GM21423 (cell line): Measurements from ENCODE around the gene ANO6.

ENCODE experiments used
- ATAC-seq: cut with Tn5 transposase; IDR thresholded peaks from one replicate; pipeline ENCODE4 v1.9.1; 2021; ENCODE audit warnings: mild to moderate bottlenecking, moderate library complexity; ENCODE audit not compliant: unreplicated experiment

The ANO6 gene

DNA sequence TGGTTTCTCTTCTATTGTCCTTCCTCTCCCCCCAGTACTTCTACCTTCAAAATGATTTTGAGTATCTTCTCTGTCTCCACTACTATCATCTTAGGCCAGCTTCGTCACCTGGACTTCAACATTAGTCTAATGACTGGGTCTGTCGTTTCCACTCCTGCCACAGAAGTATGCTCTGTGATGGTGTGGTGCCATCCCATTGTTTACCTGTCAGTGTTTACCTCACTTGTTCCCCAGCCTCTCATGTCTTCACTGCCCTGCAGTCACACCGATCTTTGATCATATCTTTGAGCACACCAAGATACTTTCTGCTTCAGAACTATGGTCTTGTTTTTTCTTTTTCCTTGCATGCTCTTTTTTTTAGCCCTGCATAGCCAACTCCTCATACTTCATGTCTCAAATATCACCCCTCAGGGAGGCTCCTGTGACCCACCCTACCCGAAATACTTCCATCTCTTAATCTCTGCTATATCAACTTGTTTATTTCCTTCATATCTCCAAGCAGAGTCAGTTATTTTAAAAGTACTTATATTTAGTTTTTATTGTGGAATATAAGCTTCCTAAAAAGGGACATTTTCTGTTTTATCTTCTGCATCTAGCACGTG is 60.4 kb downstream of the ANO6 start:
- ATAC-seq = no peak

DNA sequence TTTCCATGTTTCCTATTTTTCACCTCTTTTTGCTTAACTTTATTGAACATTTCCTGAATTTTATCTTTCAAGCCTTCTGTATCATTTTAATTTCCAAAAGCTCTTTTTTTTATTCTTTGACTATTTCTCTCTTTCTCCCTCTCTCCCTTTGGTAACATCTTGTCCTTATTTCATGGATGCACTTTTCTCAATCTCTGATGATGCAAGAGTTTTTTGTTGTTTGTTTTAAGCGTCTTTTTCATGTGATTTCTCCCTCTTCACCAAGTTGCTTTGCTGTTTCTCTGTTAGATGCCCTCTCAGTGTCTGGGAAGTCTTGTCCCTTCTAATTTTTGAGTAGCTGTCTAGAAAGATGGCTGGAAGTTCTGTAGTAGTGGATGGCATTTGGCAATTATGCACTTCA is 62.6 kb downstream of the ANO6 start:
- ATAC-seq = no peak

DNA sequence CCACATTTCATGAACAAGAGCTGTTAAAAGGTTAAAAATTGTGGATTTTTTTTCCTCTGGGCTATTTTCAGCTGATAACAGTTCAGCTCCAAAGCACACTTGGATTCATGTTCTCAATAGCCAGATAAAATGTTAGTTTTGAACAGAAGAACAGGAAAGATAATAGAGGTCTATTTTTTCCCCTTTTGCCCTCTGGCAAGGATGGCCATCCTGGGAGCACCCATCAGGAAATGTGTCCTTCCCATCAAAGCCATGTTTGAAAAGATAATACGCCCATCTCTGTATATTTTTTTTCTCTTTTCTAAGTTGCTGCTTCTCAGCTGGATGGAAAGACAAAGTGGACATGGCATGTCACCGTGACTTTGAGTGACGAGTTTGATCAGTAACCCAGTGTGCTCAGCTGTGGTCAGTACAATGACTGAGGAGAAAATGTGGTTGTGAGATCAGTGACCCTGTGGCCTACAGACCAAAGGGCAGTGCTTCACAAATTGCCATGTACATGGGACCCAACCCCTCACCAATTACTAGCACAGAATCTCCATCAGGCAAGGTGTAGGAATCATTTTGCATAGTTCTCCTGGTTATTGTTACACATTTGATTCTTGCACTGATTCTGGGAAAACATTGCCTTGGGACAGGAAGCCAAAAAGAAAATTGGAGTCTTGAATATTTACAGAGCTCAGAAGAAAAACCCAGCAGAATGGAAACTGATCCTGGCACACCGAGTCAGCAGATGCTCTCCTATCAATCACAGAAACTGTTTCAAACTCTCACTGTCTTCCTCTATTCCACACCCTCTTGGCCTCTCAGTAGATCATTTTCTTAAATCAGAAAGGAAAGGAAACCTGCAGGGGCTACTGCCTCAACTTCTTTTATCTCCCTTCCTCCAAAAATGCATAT is 64.3 kb downstream of the ANO6 start:
- peak; percentile 60 for ATAC-seq

DNA sequence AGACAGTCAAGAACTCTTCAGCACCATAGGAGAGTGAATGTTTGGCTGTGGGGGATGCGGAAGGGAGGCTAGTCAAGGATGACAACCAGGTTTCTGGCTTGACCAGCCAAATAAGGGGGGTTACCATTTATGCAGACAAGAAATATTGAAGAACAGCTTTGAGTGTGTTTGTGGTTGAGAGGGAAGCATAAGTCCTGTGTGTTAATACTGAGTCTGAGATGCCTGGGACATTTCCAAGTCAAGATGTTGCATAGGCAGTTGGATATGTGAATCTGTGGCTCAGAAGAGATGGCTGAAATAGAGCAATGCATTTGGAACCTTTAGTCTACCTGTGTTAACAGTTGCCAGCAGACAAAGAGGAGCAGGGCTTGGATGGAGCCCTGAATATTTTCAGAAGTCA is 66.1 kb downstream of the ANO6 start:
- ATAC-seq = no peak

DNA sequence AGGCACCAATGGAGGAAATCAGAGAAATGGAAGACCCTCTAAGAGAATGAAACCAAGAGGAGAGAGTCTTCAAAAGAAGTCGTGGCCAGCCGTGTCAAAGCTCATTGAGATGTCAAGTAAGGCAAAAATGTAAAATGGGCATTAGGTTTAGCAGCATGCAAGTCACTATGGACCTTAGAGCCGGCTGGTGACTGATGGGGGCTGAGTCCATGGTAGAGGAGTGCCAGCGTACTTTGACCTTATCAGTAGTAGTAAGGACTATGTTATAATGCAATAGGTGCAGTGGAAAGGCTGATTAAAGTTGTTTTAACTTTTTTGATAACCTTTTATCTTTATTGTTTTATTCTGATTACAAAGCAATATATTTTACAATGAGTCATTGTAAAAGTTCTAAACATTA is 66.5 kb downstream of the ANO6 start:
- no peak for ATAC-seq

DNA sequence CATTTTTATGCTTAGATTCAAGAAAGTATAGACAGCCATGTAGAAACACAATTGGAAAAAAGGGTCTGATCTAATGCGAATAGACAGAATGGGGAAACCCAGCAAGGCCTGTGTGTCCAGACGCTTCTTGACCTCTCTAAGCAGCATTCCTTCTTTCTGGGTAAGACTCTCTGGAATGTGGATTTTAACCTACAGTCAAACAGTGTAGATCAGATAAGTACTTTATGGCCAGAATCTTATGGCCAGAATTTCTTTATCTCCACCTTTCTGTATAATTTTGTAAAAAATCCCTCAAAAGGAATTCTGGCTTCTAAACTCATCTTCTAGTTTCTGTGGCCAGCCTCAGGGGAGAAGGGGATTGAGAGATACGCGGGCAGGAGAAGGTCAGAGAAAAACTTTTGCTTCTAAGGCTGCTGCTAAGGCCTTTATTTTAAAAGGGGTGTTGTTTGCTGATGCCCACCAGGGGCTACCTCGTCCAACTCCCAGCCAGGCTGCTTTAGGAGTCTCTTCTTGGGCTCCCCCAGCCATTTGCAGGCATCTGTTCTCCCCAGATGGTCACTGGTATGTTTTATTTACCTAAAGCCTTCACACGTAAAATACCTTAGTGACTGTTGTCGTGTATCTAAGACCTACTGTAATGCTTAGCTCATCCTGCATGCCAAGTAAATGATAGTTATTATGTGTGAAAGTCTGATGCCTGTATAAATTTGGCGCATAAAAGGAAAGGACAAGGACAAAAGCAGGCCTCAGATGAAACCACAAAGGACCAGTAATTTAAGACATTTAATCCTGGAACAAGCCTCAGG is 68.4 kb downstream of the ANO6 start:
- no peak for ATAC-seq

DNA sequence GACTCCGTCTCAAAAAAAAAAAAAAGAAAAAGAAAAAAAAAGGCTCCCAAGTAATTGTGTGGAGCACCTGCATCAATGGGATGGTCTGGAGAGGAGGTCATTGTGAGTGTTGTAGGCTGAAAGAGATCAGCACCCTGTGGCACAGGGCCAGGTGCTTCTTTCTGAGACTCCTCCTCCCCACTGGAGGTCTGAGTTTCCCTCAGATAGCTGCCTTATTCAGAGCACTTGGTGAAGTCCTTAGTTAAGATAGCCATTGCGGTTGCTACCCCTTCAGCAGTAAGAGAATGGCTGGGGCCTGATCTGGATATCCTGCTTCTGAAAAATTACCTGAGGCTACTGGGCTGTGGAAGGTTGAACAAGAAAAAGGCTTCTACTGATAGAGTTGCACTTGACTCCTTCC is 69.8 kb downstream of the ANO6 start:
- ATAC-seq = no peak

DNA sequence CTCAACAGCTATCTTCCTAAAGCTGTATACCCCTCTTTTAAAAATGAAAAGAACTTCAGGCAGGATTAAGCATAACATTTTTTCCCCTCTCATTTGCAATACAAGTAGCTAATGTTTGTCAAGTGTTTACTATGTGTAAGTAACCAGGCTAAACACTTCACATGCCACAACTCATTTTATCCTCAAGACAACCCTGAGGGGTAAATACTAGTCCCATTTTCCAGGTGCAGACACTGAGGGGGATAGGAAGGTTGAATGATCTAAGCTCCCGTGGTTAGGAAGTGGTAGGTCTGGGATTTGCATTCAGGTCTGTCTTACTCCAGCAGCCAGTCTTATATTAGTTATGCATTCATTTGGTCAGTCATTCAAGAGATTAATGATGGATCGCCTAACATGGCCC is 70.7 kb downstream of the ANO6 start:
- no peak for ATAC-seq

DNA sequence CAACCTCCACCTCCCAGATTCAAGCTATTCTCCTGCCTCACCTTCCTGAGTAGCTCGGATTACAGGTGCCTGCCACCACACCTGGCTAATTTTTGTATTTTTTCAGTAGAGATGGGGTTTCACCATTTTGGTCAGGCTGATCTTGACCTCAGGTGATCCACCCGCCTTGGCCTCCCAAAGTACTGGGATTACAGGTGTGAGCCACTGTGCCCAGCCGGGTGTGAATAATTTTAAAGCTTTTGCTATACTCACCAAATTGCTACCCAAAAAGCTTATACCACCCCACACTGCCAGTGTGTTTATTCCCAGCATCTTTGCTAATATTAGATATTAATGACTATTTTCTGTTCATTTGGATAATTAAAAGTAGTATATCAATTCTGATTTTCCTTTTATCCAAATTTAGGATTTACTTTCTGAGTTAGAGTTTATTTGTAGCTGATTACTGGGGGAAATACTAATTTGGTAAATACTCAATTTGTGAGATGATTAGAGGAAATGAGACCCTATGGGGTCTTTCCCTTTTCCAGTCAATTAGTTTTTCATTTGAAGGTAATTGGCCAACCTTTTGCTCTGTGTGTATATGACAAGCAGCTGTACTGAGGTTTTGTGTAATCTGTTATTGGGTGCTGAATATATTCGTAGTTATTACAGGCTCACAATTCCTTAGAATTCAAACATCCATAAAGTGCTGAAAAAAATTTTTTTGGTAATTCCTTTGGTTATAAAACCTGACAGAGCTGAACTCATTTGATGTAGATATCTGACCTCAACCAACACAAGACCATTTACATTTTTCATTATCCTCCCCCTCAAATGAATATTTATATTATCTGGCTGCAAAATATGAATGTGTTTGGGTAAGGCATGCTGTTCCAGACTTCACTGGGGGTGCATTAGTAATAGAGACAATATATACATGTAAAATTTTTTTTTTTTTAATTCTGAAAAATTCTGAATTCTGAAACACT is 73.6 kb downstream of the ANO6 start:
- ATAC-seq = no peak

DNA sequence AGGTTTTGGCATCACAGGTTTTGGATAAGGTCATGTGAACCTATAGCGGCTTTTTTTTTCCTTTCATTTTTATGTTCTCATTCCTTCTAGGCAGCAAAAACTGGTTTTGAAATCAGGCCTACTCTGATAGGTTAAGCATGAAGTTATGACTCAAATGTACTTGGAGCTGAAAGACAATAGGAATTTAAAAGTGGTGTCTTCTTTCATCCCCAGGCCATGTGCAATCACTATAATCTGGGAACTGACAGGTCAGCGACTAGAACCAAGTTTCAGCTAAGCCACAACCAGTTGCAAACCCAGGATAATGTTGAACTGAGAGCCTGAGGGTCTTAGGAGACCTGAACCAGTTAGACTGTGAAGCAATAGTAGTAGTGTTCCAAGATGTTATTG is 74.3 kb downstream of the ANO6 start:
- ATAC-seq = no peak

DNA sequence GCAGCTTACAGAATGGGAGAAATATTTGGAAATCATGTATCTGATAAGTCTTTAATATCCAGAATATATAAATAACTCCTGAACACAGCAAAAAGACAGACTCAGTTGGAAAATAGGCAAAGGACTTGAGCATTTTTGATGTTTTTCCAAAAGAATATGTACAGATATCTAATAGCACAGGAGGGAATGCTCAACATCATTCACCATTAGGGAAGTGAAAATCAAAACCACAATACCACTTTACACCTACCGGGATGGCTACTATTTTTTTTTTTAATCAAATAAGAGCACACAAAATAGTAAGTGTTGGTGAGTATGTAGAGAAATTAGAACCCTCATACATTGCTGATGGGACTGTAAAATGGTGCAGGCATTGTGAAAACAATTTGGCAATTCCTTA is 75.6 kb downstream of the ANO6 start:
- no peak for ATAC-seq

DNA sequence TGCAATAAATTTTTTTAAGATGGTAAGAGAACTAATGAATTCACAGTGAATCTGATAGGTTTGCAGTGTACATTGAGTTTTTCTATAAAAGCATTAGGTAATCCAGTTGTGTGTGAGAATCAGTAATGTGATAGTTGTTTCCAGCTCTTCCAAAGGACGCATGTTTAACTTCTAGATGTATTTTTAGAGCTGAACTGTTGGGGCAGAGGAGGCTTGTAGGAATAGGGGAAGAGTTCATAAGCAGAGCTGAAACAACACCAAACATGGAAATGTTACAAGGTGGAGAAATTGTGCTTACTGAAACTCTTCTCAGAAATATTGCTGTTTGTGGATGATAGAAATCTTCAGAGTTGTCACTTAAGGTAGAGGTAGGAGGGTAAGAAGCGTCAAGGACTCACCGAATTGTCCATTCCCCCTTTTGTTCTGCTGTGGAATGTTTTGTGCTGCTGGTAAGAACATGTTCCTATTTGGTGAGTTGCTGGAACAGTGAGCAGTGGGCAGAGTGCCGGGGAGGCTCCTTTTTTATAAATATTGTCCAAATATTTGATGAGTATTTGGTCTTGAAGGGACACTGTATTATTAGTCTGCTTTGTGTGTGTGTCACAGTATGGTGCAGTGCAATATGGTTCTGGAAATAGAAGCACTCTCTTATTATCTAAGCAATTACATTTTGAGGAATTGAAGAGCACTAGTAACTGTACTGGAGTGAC is 76.7 kb downstream of the ANO6 start:
- no peak for ATAC-seq

DNA sequence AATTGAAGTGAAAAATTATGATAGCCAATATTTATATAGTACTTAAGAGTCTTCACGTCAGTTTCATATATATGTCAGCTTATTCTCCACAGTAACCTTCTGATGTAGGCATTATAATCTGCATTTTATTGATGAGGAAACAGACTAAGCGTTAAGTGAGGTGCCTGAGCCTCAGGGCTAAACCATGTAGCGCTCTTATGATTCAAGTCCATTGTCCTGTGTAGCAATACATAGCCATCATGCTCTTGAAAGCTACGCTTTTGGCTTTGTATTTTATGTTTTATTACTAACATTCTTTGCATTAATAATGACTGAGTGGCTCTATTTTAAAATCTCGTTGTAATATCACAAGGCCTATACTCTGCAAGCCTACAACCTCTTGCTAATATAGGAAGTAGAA is 79.0 kb downstream of the ANO6 start:
- ATAC-seq = no peak

DNA sequence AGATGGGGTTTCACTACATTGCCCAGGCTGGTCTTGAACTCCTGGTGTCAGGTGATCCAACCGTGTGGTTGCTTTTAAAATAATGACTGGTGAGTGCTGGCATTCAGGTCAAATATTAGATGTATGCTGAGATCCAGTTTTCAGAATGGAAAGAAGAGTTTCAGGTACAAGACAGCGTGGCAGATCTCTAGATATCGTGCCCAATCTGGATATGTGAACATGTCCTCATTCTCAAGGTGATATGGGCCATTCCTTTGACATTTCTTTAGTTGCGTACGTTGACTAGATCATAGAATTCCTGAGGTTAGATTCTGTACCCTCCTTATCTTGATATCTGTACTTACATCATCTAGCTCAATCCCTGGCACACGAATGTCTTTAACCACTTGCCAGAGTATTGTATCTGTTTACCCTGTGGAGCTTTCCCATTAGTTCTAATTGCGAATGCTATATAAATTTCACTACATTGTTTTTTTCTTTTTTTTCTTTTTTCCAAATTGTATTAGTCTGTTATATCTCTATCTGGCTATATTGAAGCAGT is 80.2 kb downstream of the ANO6 start:
- no peak for ATAC-seq

DNA sequence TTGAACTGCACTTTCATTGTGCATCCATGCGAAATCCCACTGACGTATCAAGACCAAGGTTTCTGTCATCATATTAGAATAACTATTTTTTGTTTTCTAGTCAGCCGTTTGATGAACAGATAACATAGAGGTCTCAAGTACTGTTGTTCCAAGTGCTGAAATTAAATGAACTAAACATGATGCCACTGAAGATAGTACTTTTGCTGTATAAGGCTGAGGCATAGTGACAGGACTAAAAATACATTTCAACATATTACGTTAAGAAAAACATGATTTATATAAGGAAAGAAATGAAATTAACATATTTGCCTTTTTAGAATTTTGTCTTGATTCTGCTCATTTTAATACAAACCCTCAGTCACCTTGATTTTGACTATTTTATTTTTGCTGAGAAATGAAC is 82.2 kb downstream of the ANO6 start:
- no peak for ATAC-seq

DNA sequence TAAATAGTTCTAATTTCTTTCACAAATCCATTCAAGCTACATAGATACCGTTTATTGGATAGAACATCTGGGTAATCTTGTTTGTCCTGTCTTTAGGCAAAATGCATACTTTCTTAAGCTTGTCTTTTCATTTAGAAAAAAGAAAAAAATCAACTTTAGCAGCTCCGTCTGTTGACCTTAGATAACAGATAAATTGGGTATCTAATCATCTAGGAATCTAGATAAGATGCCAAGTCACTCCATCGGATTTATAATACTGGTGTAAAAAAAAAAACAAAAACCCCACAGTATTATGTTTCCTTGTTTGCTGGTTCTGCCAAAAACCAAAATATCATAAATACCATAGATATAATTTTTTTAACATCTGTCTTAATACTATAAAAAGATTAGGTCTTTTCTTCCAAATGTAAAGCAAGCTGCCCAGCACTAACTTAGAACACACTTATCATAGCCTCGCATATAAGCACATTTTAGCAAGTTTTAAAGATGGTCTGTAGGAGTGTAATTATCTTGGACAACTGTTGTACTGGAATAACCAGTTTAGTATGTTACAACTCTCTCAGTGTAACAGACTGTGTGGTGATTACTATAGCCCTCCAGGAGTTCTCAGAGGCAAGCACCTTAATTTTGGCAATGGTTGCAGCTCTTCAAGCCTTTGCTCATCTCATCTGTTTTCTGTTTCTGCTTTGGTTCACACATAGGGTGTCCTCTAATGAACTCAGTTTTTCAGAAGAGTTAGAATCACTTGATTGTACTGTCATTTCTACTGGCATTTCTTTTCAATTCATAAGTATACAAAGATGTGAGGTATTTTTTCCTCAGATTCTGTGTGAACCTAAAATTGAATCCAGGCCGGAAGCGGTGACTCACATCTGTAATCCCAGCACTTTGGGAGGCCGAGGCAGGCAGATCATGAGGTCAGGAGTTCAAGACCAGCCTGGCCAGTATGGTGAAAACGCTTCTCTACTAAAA is 83.1 kb downstream of the ANO6 start:
- no peak for ATAC-seq

DNA sequence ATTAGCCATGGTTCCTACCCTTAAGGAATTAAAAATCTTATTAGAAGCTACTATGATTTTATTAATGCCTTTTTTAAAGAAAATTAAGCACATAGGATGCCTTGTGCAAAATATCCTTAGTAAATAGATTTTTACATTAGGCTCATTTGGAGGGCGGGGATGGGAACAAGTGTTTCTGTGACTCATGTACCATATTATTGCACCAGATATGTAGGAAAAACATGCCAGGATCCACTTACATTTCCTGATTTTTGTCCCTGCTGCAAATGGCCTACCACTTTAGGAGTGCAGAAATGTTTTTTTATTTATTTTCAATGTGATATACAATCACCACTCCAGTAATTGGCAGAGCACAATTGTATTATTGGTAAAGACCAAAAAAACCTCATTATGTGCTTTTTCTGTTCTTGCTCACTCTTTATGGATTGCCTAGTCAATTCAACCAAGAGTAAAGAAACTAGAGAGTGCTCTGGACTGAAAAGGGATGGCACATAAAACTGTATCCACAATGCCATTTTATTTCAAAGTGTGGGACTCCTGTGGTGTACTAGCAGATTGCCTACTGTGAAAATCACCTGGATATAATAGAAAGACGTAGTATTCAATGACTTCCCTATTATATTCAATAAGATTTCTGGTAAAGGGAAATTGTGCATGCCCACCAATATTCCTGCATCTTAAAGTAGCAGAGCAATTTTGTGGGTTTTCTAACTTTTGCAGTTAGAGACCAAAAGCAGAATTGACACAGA is 86.9 kb downstream of the ANO6 start:
- ATAC-seq = no peak

DNA sequence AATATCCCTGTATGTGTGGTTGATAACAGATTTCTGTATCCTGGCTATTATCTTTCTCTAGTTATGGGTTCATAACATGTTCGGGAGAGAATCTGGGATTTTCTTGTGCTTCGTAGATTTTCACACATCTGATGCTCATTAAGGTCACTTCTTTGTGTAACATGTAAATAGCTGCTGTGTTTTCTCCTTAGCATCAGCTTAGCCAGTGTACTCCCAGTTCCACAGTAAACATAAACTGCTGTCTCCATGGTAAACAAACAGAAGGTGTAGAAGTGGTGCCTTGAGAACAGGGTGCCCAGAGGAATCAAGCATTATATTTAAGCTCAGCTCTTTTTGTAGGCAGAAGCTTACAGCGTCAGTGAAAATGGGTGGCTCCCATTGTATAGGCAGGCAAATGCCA is 88.0 kb downstream of the ANO6 start:
- no peak for ATAC-seq
